PC-9 (cell line): ENCODE measurements around the gene SLC27A1.
A peak's percentile ranks its signal among the peaks of the same experiment; 100 is the strongest.

ENCODE experiments used
- EZH2 ChIP-seq: fragments of 200-600 bp; sonication (generic); IDR thresholded peaks from 2 replicates; pipeline ENCODE4 v1.8.0; 2017; ENCODE audit warnings: antibody characterized with exemption, low read depth
- TF ChIP-seq, protein P1 (sequence below): fragments of 200-600 bp; sonication (generic); conservative IDR thresholded peaks from 2 replicates; pipeline ENCODE4 v1.6.1; 2017; ENCODE audit warnings: mixed run types, antibody characterized with exemption, mild to moderate bottlenecking, moderate library complexity

DNA sequence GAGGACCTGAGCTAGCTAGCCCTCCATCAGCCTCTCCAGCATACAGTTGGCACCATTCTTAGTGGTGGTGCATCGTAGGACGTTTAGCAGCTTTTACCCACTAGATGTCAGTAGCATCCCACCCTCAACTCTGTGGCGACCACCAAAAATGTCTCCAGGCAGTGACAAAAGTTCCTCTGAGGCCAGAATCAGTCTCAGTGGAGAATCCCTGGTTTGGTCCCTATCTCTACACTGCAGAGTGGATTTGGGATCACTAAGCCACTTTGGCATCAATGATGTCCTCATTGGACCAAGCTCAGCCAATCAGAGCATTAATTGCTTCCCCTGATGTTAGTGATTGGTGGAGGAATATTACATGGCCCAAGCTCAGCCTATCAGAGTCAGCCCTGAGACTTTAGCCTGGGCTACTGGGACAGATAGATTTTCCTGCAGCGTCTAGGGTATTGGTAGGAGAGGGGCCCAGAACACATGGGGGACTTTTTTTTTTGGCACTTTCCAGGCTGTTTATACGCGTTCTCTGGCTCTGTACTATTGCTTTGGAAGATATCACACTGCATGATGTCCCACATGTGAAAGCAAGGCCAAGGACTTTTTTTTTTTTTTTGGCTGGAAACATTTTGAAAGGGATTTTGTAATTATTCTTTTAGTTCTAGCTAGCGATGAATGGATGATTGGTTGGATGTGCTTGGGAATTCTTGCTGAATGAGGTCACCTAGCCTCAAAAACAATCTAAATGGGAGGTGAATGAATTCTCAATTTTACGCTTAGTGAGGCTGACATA is 28.9 kb upstream of the SLC27A1 start:
- TF ChIP-seq EZH2: no peak
- TF ChIP-seq, protein P1, sequence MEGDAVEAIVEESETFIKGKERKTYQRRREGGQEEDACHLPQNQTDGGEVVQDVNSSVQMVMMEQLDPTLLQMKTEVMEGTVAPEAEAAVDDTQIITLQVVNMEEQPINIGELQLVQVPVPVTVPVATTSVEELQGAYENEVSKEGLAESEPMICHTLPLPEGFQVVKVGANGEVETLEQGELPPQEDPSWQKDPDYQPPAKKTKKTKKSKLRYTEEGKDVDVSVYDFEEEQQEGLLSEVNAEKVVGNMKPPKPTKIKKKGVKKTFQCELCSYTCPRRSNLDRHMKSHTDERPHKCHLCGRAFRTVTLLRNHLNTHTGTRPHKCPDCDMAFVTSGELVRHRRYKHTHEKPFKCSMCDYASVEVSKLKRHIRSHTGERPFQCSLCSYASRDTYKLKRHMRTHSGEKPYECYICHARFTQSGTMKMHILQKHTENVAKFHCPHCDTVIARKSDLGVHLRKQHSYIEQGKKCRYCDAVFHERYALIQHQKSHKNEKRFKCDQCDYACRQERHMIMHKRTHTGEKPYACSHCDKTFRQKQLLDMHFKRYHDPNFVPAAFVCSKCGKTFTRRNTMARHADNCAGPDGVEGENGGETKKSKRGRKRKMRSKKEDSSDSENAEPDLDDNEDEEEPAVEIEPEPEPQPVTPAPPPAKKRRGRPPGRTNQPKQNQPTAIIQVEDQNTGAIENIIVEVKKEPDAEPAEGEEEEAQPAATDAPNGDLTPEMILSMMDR: peak; percentile 68
